ENCODE results near the gene GMNN.
"Not testable (repeated sequence)": the region's sequence is repeated elsewhere in the genome, so short reads cannot be mapped to it uniquely, and the experiment has no call there.

Gene GMNN

GRCh38 chr6:24763578-24763977, 11.2 kb upstream of the GMNN start:
- DNase-seq, result no peak

GRCh38 chr6:24764833-24765828, 9.6 kb upstream of the GMNN start:
- not testable (repeated sequence) for DNase-seq

GRCh38 chr6:24765968-24766367, 8.8 kb upstream of the GMNN start:
- not testable (repeated sequence) for DNase-seq

- DNase-seq, result peak; percentile 12
Measured at GRCh38 chr6:24766680-24767462, 7.9 kb upstream of the GMNN start.

GRCh38 chr6:24768361-24768760, 6.4 kb upstream of the GMNN start:
- no peak for DNase-seq

GRCh38 chr6:24775520-24776058, 852 bp downstream of the GMNN start:
- DNase-seq, result no peak

- DNase-seq, result no peak
Measured at GRCh38 chr6:24777227-24777626, 2.5 kb downstream of the GMNN start.

- no peak for DNase-seq
Measured at GRCh38 chr6:24778121-24778520, 3.4 kb downstream of the GMNN start.

- DNase-seq, result no peak
Measured at GRCh38 chr6:24778878-24779277, 4.1 kb downstream of the GMNN start.

- DNase-seq, result no peak
Measured at GRCh38 chr6:24779416-24780016, 4.8 kb downstream of the GMNN start.

GRCh38 chr6:24780206-24780605, 5.5 kb downstream of the GMNN start:
- no peak for DNase-seq

- DNase-seq, result no peak
Measured at GRCh38 chr6:24788031-24788665, 13.4 kb downstream of the GMNN start.

- DNase-seq, result no peak
Measured at GRCh38 chr6:24795106-24795505, 20.4 kb downstream of the GMNN start.

GRCh38 chr6:24796616-24797290, 22.0 kb downstream of the GMNN start:
- DNase-seq, result no peak

GRCh38 chr6:24797596-24798216, 23.0 kb downstream of the GMNN start:
- DNase-seq, result no peak

GRCh38 chr6:24798740-24799540, 24.2 kb downstream of the GMNN start, which contains the start of gene ARMH2:
ARMH2 (minus strand) TSS chr6:24798917; CDS start chr6:24798857, 60 bp downstream.
- no peak for DNase-seq

- DNase-seq, result no peak
Measured at GRCh38 chr6:24799541-24799915, 24.8 kb downstream of the GMNN start.

- DNase-seq, result no peak
Measured at GRCh38 chr6:24802271-24803059, 27.7 kb downstream of the GMNN start.

GRCh38 chr6:24807584-24807983, 32.8 kb downstream of the GMNN start:
- DNase-seq, result no peak

- no peak for DNase-seq
Measured at GRCh38 chr6:24809728-24810127, 35.0 kb downstream of the GMNN start.
